WERI-Rb-1 (cell line): ENCODE results near the gene CRYBG1.

Source experiments
- DNase-seq: peaks from one replicate; pipeline ENCODE4 v3.0.0-alpha.2; 2020
- H3K27ac ChIP-seq: fragments of 250-450 bp; sonication (Bioruptor Pico); 2 replicates; pipeline ENCODE4 v1.5.1; 2020; ENCODE audit warnings: mild to moderate bottlenecking, moderate library complexity
- H3K27me3 ChIP-seq: fragments of 250-450 bp; sonication (Bioruptor Pico); 2 replicates; pipeline ENCODE4 v1.5.1; 2021; ENCODE audit warnings: mild to moderate bottlenecking, low read depth, moderate library complexity; ENCODE audit not compliant: insufficient read depth, severe bottlenecking
- H3K36me3 ChIP-seq: fragments of 250-450 bp; sonication (Bioruptor Pico); 2 replicates; pipeline ENCODE4 v1.5.1; 2020; ENCODE audit warnings: mild to moderate bottlenecking, moderate library complexity
- H3K4me3 ChIP-seq: 2 replicates; pipeline ENCODE4 v1.5.1; 2011; ENCODE audit warnings: low read depth, mild to moderate bottlenecking, control low read depth, low read length
- H3K9me3 ChIP-seq: fragments of 250-450 bp; sonication (Bioruptor Pico); 2 replicates; pipeline ENCODE4 v1.5.1; 2021; ENCODE audit warnings: mild to moderate bottlenecking, moderate library complexity; ENCODE audit not compliant: severe bottlenecking
- TF ChIP-seq, protein P1 (sequence below): IDR thresholded peaks from 2 replicates; pipeline ENCODE4 v1.5.1; 2011; ENCODE audit warnings: low read depth, mild to moderate bottlenecking, control low read depth, inconsistent platforms, low read length

The CRYBG1 gene

DNA sequence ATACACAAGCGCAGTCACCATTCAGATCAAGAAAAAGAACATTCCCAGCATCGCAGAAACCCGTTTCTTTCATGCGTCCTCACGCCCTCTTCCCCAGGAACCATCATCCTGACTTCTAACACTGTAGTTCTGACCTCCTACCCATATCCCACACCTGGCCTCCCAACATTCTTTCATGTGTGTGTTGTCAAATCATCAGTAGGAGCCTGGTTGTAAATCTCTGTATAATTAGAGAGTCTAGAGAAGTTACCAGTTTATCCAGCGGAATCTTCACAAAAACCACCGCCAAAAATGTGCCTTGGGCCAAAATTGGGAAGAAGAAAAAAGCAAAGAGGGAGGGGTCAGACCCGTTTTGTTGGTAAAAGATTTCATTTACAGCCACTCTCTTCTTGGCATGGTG lies 177.1 kb downstream of the CRYBG1 start:
- no peak for DNase-seq
- Histone ChIP-seq H3K36me3 (no peaks in the 10 kb centered on the region), H3K27me3 (no peaks in the 10 kb centered on the region), H3K27ac (no peak overlapping the region), H3K9me3 (no peaks in the 10 kb centered on the region), H3K4me3 (no peak overlapping the region)
- TF ChIP-seq, protein P1, sequence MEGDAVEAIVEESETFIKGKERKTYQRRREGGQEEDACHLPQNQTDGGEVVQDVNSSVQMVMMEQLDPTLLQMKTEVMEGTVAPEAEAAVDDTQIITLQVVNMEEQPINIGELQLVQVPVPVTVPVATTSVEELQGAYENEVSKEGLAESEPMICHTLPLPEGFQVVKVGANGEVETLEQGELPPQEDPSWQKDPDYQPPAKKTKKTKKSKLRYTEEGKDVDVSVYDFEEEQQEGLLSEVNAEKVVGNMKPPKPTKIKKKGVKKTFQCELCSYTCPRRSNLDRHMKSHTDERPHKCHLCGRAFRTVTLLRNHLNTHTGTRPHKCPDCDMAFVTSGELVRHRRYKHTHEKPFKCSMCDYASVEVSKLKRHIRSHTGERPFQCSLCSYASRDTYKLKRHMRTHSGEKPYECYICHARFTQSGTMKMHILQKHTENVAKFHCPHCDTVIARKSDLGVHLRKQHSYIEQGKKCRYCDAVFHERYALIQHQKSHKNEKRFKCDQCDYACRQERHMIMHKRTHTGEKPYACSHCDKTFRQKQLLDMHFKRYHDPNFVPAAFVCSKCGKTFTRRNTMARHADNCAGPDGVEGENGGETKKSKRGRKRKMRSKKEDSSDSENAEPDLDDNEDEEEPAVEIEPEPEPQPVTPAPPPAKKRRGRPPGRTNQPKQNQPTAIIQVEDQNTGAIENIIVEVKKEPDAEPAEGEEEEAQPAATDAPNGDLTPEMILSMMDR: no peak

DNA sequence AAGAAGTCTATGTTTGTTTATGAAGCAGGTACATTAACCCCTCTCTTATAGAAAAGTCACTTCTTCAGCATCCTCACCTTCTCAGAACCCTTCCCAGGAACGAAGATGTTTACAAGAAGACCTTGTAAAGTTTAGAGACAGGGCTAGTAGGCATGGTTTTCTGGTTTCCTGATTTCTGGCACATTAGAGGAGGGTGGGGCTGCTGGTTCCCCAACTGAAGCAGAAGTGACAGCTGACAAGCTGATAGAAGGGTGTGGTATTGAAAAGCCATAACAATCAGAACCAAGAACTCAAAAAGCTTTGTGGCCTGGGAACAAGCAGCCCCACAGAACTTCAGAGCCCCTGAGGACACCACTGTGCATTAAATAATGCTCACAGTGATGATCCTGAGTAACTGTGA lies 177.6 kb downstream of the CRYBG1 start:
- Histone ChIP-seq H3K27me3 (no peaks in the 10 kb centered on the region), H3K27ac (no peak overlapping the region), H3K9me3 (no peaks in the 10 kb centered on the region), H3K4me3 (no peak overlapping the region), H3K36me3 (no peaks in the 10 kb centered on the region)
- no peak for DNase-seq
- TF ChIP-seq, protein P1: no peak

DNA sequence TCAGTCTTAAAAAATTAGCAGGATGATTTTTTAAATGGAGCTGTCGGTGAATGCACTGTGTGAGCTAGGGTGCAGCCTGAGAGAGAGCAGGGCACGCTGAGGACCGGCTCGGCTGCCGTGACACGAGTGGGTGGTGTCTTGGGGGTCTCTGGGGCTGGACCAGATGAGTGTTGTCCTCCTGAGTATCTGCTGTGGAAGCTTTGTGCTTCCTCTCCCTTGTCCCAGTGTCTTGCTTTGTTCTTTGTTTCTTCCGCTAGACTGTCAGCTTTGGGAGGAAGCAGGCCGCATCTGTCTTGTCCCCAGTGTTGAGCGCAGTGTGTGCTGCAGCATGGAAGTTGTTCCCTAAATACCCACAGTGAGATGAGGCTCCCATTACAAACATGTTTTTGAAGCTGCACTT lies 179.4 kb downstream of the CRYBG1 start:
- no peaks in the 10 kb centered on the region for H3K27me3 ChIP-seq
- no peak for DNase-seq
- no peak overlapping the region for H3K4me3 ChIP-seq
- H3K27ac ChIP-seq: no peak overlapping the region
- H3K36me3 ChIP-seq: no peaks in the 10 kb centered on the region
- TF ChIP-seq, protein P1: no peak
- no peaks in the 10 kb centered on the region for H3K9me3 ChIP-seq

DNA sequence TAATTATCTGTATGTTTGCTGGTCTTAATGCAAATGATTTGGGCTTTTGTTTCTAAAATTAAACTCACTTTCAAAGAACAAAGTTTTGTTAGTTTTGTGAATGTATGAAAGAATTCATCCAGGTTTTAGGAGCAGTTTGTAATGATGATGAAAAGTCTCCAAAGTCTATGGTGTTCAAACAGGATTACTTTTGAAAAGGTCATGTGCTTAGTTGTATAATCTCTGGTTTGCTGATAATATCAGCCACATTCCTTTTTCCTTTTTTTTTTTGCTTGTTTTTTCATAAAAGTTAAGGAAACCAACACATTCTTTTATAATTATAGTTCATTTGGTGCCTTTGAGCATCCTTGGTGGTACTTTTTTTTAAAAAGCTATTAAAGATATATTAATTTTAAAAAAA lies 179.9 kb downstream of the CRYBG1 start:
- Histone ChIP-seq H3K27me3 (no peaks in the 10 kb centered on the region), H3K36me3 (no peaks in the 10 kb centered on the region), H3K9me3 (no peaks in the 10 kb centered on the region), H3K4me3 (no peak overlapping the region), H3K27ac (no peak overlapping the region)
- TF ChIP-seq, protein P1: no peak
- no peak for DNase-seq

DNA sequence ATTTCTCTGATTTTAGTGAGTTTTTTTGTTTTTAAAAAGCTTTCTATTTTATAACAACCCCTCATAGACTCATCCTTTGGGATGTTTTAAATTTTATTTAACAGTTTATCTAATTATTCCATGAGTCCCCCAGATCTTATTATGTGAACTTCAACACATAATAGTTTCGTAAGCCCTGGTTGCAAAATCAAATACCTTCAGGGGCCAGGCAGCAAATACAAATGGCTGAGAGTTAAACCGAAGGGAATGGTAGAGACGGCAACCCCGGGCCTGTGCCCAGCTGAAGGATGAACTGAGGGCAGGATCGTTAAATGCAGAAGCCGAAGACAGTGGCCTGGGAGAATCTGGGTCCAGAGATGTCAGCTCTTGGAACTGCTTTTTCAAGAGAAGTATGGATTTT lies 180.4 kb downstream of the CRYBG1 start:
- Histone ChIP-seq H3K27ac (no peak overlapping the region), H3K36me3 (no peaks in the 10 kb centered on the region), H3K4me3 (no peak overlapping the region), H3K27me3 (no peaks in the 10 kb centered on the region), H3K9me3 (no peaks in the 10 kb centered on the region)
- TF ChIP-seq, protein P1: no peak
- DNase-seq: no peak

DNA sequence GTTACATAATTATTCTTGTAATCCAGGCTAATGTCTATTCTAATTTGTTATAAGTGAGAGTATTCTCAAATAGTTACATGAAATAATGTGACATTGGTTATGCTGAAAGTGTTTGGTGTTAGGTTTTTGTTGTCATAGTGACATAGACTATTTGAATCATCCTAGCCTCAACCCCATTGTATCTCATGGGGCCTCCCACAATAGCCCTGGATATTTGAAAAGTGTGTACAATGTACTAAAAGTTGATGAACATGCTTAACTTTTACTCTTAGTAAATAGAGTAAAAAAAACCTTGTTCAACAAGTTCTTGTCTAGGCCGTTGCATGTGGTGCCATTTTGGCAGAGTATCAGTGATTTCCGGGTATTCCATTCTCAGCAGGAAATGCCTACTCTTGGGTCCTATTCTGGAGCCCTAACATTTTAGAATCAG lies 185.8 kb downstream of the CRYBG1 start:
- no peak for DNase-seq
- Histone ChIP-seq H3K36me3 (no peaks in the 10 kb centered on the region), H3K27me3 (no peaks in the 10 kb centered on the region), H3K27ac (no peak overlapping the region), H3K4me3 (no peak overlapping the region), H3K9me3 (no peaks in the 10 kb centered on the region)
- TF ChIP-seq, protein P1: no peak
